ENCODE results near the gene CIDEB. TPM values are rescaled to one million over a fixed set of nuclear protein-coding genes. Genes with fewer than 3 reads are reported as not detected.

Gene CIDEB
- total RNA-seq, 1 donor from 2014 or later: 1.8 TPM

- peaks cover 4% of the 10 kb centered on the region for H3K36me3 Mint-ChIP-seq (ENCODE audit: unreplicated experiment)
- peaks cover 2% of the 10 kb centered on the region for H3K9me3 Mint-ChIP-seq (ENCODE audit: unreplicated experiment)
- no peak for TF ChIP-seq CTCF (IDR thresholded peaks at IDR 0.05; ENCODE audit: partially characterized antibody, unreplicated experiment)
- H3K27me3 Mint-ChIP-seq (ENCODE audit: unreplicated experiment): peaks cover 11% of the 10 kb centered on the region
- no peak overlapping the region for H3K27ac Mint-ChIP-seq (ENCODE audit: unreplicated experiment)
- no peak overlapping the region for H3K4me3 Mint-ChIP-seq (ENCODE audit: unreplicated experiment)
- DNase-seq: no peak
- peaks cover 4% of the 10 kb centered on the region for H3K4me1 Mint-ChIP-seq (ENCODE audit: low read depth, unreplicated experiment)
Measured at GRCh38 chr14:24274101-24274543, 33.7 kb downstream of the CIDEB start.

- no peak for TF ChIP-seq CTCF (IDR thresholded peaks at IDR 0.05; ENCODE audit: partially characterized antibody, unreplicated experiment)
- H3K27ac Mint-ChIP-seq (ENCODE audit: unreplicated experiment): no peak overlapping the region
- H3K36me3 Mint-ChIP-seq (ENCODE audit: unreplicated experiment): peaks cover 4% of the 10 kb centered on the region
- peaks cover 4% of the 10 kb centered on the region for H3K4me1 Mint-ChIP-seq (ENCODE audit: low read depth, unreplicated experiment)
- H3K27me3 Mint-ChIP-seq (ENCODE audit: unreplicated experiment): peaks cover 11% of the 10 kb centered on the region
- peak overlapping the region; percentile 21 for H3K4me3 Mint-ChIP-seq (ENCODE audit: unreplicated experiment)
- H3K9me3 Mint-ChIP-seq (ENCODE audit: unreplicated experiment): peaks cover 2% of the 10 kb centered on the region
- DNase-seq: no peak
Measured at GRCh38 chr14:24273422-24273998, 34.3 kb downstream of the CIDEB start.

- DNase-seq: no peak
- Mint-ChIP-seq H3K4me1 (ENCODE audit: low read depth, unreplicated experiment) (peaks cover 4% of the 10 kb centered on the region), H3K9me3 (ENCODE audit: unreplicated experiment) (peaks cover 2% of the 10 kb centered on the region), H3K27me3 (ENCODE audit: unreplicated experiment) (peaks cover 8% of the 10 kb centered on the region), H3K4me3 (ENCODE audit: unreplicated experiment) (peak overlapping the region; percentile 90), H3K36me3 (ENCODE audit: unreplicated experiment) (peaks cover 4% of the 10 kb centered on the region), H3K27ac (ENCODE audit: unreplicated experiment) (peak overlapping the region; percentile 50)
- TF ChIP-seq CTCF (IDR thresholded peaks at IDR 0.05; ENCODE audit: partially characterized antibody, unreplicated experiment): no peak
Measured at GRCh38 chr14:24272467-24272866, 35.3 kb downstream of the CIDEB start.

GRCh38 chr14:24271834-24272263 lies 35.9 kb downstream of the CIDEB start:
- H3K4me1 Mint-ChIP-seq (ENCODE audit: low read depth, unreplicated experiment): peaks cover 4% of the 10 kb centered on the region
- no peak for TF ChIP-seq CTCF (IDR thresholded peaks at IDR 0.05; ENCODE audit: partially characterized antibody, unreplicated experiment)
- peak overlapping the region; percentile 84 for H3K27ac Mint-ChIP-seq (ENCODE audit: unreplicated experiment)
- DNase-seq: no peak
- peak overlapping the region; percentile 90 for H3K4me3 Mint-ChIP-seq (ENCODE audit: unreplicated experiment)
- peaks cover 11% of the 10 kb centered on the region for H3K27me3 Mint-ChIP-seq (ENCODE audit: unreplicated experiment)
- H3K36me3 Mint-ChIP-seq (ENCODE audit: unreplicated experiment): peaks cover 4% of the 10 kb centered on the region
- peaks cover 2% of the 10 kb centered on the region for H3K9me3 Mint-ChIP-seq (ENCODE audit: unreplicated experiment)

- peak; percentile 58 for TF ChIP-seq CTCF (IDR thresholded peaks at IDR 0.05; ENCODE audit: partially characterized antibody, unreplicated experiment)
- Mint-ChIP-seq H3K27ac (ENCODE audit: unreplicated experiment) (peak within 1 kb of the TSS; percentile 84), H3K36me3 (ENCODE audit: unreplicated experiment) (peaks cover 4% of the 10 kb centered on the region), H3K9me3 (ENCODE audit: unreplicated experiment) (peaks cover 2% of the 10 kb centered on the region), H3K27me3 (ENCODE audit: unreplicated experiment) (peaks cover 13% of the 10 kb centered on the region), H3K4me3 (ENCODE audit: unreplicated experiment) (peak within 1 kb of the TSS; percentile 90), H3K4me1 (ENCODE audit: low read depth, unreplicated experiment) (peaks cover 4% of the 10 kb centered on the region)
- DNase-seq: peak; percentile 90
Measured at GRCh38 chr14:24271134-24271833, 36.5 kb downstream of the CIDEB start, which contains the start of gene RABGGTA. Gene RABGGTA, minus strand, starts transcription at chr14:24271597. Its CDS starts 482 bp downstream, at chr14:24271115.
